Fibroblast of upper back skin (primary cell): ENCODE measurements around the gene SLC16A11.
"Not testable (repeated sequence)": the region's sequence is repeated elsewhere in the genome, so short reads cannot be mapped to it uniquely, and the experiment has no call there.

Experiments used
- DNase-seq: peaks from one replicate; pipeline ENCODE4 v3.0.0-alpha.2; 2013

The SLC16A11 gene

DNA sequence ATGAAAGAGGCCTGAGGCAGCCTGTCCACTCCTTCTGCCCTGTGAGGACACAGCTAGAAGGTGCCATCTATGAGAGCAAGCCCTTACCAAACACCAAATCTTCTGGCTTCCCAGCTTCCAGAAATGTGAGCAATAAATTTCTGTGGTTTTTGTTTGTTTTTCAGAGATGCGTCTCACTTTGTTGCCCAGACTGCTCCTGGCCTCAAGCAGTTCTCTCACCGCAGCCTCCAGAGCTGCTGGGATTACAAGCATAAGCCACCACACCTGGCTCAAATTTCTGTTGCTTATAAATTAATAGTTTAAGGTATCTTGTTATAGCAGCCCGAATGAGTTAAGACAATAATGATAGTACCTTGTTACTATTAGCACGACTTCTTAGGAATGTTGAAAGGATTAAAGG, 12.5 kb upstream of the SLC16A11 start:
- DNase-seq: no peak

DNA sequence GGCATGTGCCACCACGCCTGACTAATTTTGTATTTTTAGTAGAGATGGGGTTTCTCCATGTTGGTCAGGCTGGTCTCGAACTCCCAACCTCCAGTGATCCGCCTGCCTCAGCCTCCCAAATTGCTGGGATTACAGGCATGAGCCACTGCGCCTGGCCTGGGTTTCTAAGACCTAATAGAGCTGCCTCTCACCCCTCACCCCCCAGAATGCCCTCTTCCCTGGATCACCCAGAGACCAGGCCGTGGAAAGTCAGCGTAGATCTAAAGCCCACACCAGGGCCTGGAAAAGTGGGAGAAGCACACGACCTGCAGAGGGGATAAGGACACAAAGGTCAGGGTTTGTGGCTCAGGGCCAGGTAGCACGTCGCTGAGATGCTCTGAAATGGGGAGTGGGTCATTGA, 6.7 kb upstream of the SLC16A11 start:
- not testable (repeated sequence) for DNase-seq

DNA sequence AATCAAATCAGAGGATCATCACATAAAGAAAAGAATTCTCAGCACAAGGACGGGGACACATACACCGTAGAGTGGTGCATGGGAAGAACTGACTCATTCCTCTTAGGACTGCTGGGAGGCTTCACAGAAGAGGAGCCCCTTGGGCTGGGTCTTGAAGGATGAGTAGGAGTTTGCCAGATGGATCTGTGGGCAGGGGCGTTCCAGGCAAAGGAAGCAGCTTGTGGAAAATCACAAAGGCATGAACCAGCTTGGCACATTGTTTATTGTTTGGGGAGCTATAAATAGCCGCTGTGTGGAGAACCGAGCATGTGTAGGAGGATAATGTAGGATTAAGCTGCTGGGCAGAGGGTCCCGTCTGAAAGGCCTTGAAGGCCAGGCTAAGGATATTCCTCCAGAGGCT, 5.1 kb upstream of the SLC16A11 start:
- DNase-seq: no peak

DNA sequence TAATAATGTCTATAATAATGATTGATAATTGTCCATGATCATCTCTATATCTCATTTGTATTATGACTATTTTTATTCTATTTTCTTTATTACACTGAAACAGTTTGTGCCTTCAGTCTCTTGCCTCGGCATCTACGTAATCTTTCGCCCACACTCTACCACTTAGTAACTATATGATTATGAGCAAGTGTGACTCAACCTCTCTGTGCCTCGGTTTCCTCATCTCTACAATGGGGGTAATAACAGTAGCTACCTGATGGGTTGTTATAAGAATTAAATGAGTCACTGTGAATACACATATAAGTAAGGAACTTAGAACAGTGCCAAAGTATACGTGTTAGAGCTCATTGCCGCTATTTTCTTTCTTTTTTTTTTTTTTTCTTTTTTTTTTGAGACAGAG, 3.7 kb upstream of the SLC16A11 start:
- no peak for DNase-seq

DNA sequence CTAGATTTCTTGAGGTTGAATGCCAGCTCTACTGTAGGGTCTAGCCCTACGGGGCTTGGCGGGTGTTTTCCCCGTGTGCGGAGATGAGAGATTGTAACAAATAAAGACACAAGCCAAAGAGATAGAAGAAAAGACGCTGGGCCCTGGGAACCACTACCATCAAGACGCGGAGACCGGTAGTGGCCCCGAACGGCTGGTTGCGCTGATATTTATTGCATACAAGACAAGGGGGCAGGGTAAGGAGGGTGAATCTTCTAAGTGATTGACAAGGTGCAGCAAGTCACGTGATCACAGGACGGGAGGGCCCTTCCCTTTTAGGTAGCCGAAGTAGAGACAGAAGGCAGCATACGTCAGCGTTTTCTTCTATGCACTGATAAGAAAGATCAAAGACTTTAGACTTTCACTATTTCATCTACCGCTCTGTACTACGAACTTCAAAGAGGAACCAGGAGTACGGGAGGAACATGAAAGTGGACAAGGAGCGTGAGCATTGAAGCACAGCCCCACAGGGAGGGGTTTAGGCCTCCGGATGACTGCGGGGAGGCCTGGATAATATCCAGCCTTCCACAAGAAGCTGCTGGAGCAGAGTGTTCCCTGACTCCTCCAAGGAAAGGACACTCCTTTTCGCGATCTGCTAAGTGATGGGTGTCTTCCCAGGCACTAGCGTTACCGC, 3.0 kb upstream of the SLC16A11 start:
- not testable (repeated sequence) for DNase-seq

DNA sequence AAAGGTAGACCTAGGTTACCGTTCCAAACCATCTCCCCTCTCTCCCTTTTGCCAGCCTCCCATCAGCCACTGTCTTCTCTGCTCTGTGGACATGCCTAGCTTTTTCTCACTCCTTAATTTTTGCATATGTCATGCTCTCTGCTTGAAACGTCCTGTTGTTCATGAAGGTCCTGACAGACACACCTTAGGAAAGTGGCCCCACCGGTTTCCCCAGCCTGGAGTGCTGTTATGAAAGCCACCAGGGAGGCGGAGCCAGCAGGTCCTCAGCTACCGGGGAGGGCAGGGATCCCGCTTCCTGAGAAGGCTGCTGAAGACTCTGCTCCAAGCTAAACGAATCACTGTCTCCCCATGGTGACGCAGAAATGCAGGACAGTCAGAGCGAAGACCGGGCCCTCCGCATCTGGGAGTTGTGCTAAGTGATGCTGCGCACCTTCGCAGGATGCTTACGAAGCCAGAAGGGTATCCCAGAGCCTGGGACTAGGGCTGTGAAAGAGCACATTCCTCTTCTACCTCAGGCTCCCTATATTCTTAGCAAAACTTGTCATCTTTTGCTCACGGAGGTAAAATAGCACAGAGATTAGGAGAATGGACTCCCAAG, 2.3 kb upstream of the SLC16A11 start:
- DNase-seq: no peak

DNA sequence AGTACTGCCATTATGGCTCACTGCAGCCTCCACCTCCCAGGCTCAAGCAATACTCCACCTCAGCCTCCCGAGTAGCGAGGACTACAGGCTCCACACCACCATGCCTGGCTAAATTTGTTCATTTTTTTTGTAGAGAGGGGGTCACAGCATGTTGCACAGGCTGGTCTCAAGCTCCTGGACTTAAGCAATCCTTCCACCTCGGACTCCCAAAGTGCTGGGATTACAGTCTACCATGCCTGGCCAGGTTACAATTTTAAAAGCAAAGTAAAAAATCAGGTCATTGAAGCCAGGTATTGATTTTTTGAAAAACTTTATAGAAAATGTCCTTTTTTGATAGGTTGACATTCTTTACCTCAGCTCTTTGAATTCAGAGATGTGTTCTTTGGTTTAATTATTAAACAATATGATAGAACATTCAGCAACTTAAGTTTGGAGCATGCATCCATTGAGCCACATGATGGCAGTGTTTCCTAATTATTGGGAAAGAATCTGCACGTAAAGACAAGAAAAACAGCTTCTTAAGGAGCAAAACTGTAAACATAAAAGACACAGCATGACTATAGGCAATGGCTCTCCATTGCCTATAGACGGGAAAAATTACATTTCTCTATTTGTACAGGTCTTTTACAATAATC, 1.7 kb upstream of the SLC16A11 start:
- peak; percentile 76 for DNase-seq

DNA sequence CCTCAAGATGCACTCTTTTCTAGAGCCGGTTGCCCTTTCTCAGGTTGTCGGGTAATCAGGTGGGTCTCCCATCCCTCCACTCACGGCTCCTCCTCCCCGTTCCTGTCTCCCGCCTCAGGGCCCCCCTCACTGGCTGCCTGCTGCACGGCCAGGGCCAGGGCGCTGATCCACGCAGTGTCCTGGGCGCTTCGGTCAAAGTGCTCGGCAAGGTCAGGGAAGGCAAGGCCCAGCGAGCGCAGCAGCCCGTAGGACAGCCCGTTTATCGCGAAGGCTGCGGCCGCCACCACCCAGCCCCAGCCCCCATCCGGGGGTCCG, 753 bp downstream of the SLC16A11 start:
- DNase-seq: no peak

DNA sequence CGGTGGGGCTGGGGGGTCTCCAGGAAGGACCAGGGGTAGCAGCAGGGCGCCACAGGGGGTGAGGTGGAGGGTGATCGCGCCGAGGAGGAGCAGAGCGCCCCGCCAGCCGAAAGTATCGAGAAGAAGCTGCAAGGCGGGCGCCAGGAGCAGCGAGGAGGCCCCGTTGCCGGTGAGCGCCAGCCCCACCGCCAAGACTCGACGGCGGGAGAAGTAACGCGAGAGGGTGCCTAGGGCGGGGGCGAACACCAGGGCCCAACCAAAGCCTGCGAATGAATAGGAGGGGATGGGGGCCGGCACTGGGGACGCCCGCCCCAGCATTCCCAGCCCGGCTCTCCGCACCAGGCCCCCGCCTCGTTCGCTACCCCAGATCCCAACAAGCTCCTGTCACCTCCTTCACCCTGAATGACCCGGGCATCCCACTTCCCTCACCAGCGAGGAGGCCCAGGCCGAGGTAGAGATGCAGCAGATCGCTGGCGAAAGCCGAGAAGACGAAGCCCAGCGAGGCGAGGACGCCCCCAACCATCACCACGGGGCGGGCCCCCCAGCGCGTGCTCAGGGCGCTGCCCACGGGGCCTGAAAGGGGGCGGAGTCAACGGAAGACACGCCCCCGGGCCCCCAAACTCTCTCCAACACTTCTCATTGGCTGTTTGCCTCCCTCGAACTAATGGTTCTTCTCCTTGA, 1.3 kb downstream of the SLC16A11 start:
- no peak for DNase-seq

DNA sequence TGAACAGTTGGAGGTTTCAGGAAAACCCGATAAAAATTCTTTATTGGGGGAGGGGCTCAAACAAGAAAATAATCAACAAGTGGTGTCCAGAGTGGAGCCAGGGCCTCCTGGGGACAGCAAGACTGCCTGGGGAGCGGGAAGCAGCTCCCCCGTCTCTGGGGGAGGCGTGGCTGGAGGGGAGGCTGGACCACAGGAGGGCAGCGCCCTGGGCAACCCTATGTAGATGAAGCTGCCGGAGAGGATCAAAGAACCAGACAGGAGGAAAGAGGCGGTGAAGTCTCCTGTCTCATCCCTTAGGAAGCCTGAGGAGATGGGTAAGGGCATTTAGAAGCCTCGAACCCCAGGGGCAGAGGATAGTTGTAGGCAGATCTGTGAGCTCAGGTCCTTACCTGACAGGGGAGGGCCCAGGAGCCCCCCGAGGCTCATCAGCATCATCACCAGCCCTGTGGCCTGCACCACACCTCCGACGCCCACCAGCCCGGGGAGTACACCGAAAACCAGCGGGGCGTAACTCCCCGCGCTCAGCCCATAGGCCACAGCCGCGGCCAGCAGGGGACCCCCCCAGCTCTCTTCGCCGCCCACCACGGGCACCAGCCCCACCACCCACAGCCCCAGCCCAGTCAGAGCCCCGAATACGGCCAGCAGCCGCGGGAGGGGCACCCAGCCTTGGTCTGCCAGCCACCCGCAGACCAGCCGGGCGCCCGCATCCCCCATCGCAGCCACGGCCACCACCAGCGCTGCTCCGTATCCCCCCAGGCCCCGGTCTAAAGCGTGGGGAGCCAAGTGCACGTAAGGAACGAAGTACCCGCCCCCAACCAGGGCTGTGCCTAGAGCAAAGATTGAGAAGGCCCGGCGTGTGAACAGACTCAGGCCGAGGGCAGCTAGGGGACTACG, 2.0 kb downstream of the SLC16A11 start:
- no peak for DNase-seq

DNA sequence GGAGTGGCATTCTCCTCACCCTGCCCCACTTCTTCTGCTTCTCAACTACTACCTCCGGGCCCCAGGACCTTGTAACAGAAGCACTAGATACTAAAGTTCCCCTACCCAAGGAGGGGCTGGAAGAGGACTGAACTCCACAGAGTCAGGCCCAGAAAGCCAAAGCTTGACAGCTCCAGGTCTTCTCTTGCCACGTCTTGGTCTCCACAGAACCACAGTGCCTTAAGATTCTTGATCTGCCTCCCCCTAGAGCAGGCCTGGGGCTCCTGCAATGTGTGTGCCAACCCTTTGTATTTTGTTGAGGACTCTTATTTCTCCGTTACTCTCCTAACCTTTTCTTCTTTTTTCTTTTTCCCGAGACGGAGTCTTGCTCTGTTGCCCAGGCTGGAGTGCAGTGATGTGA, 4.1 kb downstream of the SLC16A11 start:
- no peak for DNase-seq

DNA sequence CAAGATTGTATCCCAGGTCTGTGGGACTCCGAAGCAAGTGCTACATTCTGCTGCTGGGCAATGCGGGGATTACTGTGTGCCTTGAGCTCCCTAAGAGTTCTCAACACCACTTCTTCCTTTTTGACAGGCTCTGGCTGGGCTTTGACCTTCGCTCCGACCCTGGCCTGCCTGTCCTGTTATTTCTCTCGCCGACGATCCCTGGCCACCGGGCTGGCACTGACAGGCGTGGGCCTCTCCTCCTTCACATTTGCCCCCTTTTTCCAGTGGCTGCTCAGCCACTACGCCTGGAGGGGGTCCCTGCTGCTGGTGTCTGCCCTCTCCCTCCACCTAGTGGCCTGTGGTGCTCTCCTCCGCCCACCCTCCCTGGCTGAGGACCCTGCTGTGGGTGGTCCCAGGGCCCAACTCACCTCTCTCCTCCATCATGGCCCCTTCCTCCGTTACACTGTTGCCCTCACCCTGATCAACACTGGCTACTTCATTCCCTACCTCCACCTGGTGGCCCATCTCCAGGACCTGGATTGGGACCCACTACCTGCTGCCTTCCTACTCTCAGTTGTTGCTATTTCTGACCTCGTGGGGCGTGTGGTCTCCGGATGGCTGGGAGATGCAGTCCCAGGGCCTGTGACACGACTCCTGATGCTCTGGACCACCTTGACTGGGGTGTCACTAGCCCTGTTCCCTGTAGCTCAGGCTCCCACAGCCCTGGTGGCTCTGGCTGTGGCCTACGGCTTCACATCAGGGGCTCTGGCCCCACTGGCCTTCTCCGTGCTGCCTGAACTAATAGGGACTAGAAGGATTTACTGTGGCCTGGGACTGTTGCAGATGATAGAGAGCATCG, 5.6 kb downstream of the SLC16A11 start:
- DNase-seq: no peak

DNA sequence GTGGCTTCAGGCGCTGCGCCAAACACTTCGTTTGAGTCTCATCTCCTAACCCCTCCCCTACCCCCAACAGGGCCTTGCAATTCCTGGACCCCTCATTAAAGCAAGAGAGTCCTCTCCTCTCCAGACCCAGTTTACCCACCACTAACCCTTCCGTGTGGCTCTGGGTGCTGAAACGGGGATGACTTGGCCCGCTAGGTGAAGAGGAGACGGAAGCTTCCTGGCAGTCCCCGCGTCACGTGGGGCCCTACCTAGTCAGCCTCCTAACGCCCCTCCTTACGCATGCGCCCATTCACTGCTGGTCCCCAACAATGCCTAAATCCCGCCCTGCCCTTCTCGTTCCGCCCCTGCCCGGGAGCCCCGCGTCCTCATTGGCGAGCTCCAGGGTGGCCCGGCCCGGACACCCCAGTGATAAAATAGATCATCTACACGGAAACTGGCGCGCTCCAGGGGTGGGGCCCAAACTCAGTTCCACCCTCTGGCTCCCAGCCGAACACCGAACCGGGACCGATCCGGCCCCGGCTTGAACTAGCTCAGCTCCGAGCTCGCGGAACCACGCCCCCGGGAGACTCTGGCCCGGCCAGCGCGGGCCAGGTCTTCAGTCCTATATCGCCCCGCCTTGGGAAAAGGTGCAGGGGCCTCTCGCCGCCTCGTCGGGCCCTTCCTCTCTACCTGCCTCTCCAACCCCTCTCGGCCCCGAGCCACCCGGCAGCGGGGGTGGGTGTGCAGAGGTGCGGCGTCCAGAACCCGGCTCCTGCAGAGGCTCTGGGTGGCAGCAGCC, 8.1 kb downstream of the SLC16A11 start, which contains the start of gene SLC16A13:
TSS of gene SLC16A13 (plus strand) at position 425 of the 778 bp plus-strand sequence. CDS start 368 bp downstream, outside the sequence.
- DNase-seq: peak; percentile 95

DNA sequence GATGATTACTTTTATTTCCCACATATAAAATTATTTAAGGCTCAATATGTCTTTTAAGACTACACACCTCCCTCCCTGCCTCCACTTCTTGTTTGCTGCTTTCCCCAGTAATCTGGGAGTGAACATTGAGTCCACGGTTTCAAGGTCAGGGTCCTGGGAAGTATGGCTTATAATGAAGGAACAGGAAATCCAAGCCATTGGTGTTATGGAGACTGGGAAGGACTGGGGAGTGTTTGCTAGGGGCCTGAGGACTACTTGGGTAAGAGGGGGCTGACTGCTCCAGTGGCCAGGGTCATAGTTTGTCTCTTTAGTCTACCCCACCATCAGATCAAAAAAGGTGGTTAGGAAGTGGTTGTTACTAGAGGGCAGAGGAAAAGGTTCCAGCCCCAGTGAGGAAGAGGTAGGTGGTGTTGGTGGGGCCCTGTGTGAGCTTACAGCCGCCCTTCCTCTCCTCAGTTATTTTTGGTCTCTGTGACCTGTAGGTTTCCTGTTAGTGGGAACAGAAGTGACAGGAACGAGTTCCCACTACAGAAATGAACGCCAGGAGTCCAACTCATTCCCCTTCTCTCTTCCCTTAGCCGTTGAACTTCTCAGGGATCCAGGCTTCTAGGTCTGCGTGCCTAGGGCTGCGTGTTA, 8.8 kb downstream of the SLC16A11 start:
- DNase-seq: no peak

DNA sequence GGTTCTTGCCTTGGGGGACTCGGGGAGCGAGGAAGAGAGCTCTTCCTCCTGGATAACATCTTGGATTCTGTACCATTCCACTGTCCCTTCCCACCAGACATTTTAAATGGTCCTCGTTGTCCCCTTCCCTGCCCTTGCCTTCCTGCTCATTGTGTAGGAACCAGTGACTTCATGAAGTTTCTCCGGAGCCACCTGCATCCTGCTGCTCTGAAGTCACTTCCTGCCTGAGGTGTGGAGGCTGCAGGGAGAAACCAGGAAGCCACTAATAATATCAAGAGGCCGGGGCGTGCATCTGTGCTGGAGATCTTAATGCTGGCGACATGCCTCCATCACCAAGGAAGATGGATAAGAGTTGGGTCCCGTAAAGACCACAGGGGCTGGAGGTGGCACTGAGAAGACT, 14.2 kb downstream of the SLC16A11 start:
- no peak for DNase-seq

DNA sequence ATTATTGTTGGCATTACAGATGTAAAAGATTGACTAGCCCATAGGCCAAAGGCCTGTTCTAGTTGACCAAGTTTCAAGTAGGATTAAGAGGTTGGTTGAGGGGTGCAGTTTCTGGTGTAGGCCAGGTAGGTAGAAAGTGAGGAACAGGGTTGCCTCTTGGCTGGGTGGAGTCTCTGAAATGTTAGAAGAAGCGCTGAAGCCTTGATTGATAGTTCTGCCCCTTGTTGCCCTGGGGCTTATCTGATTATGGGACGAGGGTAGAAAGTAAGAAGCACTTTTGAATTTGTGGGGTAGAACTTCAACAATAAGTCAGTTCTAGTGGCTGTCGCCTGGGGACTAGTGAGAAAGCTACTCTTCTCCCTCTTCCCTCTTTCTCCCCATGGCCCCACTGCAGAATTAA, 14.8 kb downstream of the SLC16A11 start:
- DNase-seq: no peak

DNA sequence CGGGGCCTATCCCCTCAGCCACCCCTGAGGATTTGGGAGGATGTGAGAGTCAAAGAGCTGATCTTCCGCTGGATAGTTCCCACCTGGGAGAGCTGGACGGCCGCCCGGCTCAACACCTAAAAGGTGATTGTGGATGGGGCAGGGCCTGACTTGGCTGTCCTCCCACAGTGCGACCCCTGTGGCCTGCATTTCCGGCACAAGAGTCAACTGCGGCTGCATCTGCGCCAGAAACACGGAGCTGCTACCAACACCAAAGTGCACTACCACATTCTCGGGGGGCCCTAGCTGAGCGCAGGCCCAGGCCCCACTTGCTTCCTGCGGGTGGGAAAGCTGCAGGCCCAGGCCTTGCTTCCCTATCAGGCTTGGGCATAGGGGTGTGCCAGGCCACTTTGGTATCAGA, 16.6 kb downstream of the SLC16A11 start:
- no peak for DNase-seq

DNA sequence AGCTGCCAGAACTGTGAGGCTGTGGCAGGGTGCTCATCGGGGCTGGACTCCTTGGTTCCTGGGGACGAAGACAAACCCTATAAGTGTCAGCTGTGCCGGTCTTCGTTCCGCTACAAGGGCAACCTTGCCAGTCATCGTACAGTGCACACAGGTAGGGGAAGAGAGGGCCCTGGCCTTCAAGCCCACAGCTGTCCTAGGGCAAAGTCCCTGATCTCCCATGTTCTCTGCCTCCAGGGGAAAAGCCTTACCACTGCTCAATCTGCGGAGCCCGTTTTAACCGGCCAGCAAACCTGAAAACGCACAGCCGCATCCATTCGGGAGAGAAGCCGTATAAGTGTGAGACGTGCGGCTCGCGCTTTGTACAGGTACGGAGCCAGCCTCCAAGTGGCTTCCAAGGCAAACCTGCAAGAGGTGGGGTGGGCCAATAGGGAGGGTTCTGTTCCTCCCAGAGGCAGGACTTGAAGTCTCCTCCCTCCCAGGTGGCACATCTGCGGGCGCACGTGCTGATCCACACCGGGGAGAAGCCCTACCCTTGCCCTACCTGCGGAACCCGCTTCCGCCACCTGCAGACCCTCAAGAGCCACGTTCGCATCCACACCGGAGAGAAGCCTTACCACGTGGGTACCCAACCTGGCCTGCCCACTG, 17.3 kb downstream of the SLC16A11 start:
- DNase-seq: no peak

DNA sequence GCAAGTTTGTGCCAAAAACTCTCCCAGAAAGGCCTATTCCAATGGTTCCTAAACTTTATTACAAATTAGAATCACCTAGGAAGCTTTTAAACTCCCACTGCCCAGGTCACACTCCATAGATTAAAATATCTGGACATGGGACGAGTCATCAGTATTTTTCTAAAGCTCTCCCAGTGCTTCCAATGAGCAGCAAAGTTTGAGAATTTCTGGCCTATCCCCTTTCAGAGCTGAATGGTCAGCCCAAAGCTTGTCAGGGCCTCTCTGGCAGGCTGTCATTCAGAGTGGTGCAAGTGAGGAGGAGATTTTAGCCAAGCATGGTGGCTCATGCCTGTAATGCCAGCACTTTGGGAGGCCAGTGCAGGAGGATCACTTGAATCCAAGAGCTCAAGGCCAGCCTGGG, 18.6 kb downstream of the SLC16A11 start:
- DNase-seq: no peak

DNA sequence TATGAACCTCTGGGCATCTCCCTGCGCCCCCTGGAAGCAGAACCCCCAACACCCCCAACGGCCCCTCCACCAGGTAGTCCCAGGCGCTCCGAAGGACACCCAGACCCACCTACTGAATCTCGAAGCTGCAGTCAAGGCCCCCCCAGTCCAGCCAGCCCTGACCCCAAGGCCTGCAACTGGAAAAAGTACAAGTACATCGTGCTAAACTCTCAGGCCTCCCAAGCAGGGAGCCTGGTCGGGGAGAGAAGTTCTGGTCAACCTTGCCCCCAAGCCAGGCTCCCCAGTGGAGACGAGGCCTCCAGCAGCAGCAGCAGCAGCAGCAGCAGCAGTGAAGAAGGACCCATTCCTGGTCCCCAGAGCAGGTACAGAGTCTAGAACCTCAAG, 19.5 kb downstream of the SLC16A11 start:
- DNase-seq: no peak
